Activated T-cell treated with anti-CD3 and anti-CD28 coated beads, Interleukin-2, amount 50 U/mL, for 4 hours (primary cell): ENCODE data around the gene ZNF367. TPM values are rescaled to one million over a fixed set of nuclear protein-coding genes. Genes with fewer than 3 reads are reported as not detected.

Experiments
- ATAC-seq, 2 donors: fragments of 200-7000 bp; cut with Tn5 transposase; one replicate each; pipeline ENCODE4 v1.10.0; 2021
- DNase-seq: peaks from one replicate; pipeline ENCODE4 v3.0.0-alpha.2; 2020
- H3K27me3 Mint-ChIP-seq: one replicate; pipeline ENCODE4 v1.8.0; 2021; ENCODE audit warnings: low read depth, mixed read lengths
- H3K36me3 Mint-ChIP-seq: one replicate; pipeline ENCODE4 v1.8.0; 2022; ENCODE audit warnings: mixed read lengths; ENCODE audit not compliant: insufficient read depth
- H3K4me1 Mint-ChIP-seq: one replicate; pipeline ENCODE4 v1.8.0; 2021; ENCODE audit warnings: low read depth, mixed read lengths
- H3K4me3 Mint-ChIP-seq: one replicate; pipeline ENCODE4 v1.8.0; 2021; ENCODE audit warnings: mild to moderate bottlenecking, moderate library complexity, mixed read lengths
- H3K9me3 Mint-ChIP-seq: one replicate; pipeline ENCODE4 v1.8.0; 2021; ENCODE audit warnings: mixed read lengths
- total RNA-seq, 3 donors: library from RNA; stranded (reverse); gene quantifications; one replicate each; pipeline ENCODE4 v1.2.1, GENCODE V29; 2021

ZNF367 gene
- total RNA-seq, result 10 to 100 TPM; 28.9 to 34.6 (median 30.0) TPM

GRCh38 chr9:96418083-96418919 is at the start of gene ZNF367:
Gene ZNF367, minus strand, starts transcription at chr9:96418370. Its CDS starts 338 bp downstream, at chr9:96418032.
- peak within 1 kb of the TSS; percentile 91 for H3K4me3 Mint-ChIP-seq
- peak; percentile 84 for DNase-seq
- ATAC-seq, result peak; percentile 82 to 84
- H3K36me3 Mint-ChIP-seq, result no peaks in the 10 kb centered on the region
- H3K27me3 Mint-ChIP-seq, result no peaks in the 10 kb centered on the region
- no peaks in the 10 kb centered on the region for H3K9me3 Mint-ChIP-seq
- peaks cover 35% of the 10 kb centered on the region for H3K4me1 Mint-ChIP-seq

- H3K36me3 Mint-ChIP-seq, result peaks cover 18% of the 10 kb centered on the region
- no peaks in the 10 kb centered on the region for H3K9me3 Mint-ChIP-seq
- ATAC-seq (no peak), DNase-seq (no peak)
- H3K4me3 Mint-ChIP-seq, result no peak overlapping the region
- H3K4me1 Mint-ChIP-seq, result no peaks in the 10 kb centered on the region
- H3K27me3 Mint-ChIP-seq, result no peaks in the 10 kb centered on the region
Measured at GRCh38 chr9:96467784-96468183, 49.6 kb upstream of the ZNF367 start.

GRCh38 chr9:96464426-96464825 is 46.3 kb upstream of the ZNF367 start:
- H3K4me1 Mint-ChIP-seq, result no peaks in the 10 kb centered on the region
- H3K4me3 Mint-ChIP-seq, result no peak overlapping the region
- no peak for ATAC-seq
- no peaks in the 10 kb centered on the region for H3K9me3 Mint-ChIP-seq
- no peaks in the 10 kb centered on the region for H3K27me3 Mint-ChIP-seq
- DNase-seq, result no peak
- peaks cover 17% of the 10 kb centered on the region for H3K36me3 Mint-ChIP-seq

- Mint-ChIP-seq H3K27me3 (no peaks in the 10 kb centered on the region), H3K9me3 (no peaks in the 10 kb centered on the region), H3K4me3 (no peak overlapping the region), H3K4me1 (peaks cover 2% of the 10 kb centered on the region), H3K36me3 (peaks cover 27% of the 10 kb centered on the region)
- DNase-seq (no peak), ATAC-seq (no peak)
Measured at GRCh38 chr9:96462541-96462940, 44.4 kb upstream of the ZNF367 start.

- no peaks in the 10 kb centered on the region for H3K9me3 Mint-ChIP-seq
- peaks cover 2% of the 10 kb centered on the region for H3K4me1 Mint-ChIP-seq
- ATAC-seq (no peak), DNase-seq (no peak)
- H3K27me3 Mint-ChIP-seq, result no peaks in the 10 kb centered on the region
- H3K36me3 Mint-ChIP-seq, result peaks cover 24% of the 10 kb centered on the region
- H3K4me3 Mint-ChIP-seq, result no peak overlapping the region
Measured at GRCh38 chr9:96461336-96461735, 43.2 kb upstream of the ZNF367 start.

- Mint-ChIP-seq H3K36me3 (peaks cover 21% of the 10 kb centered on the region), H3K4me3 (no peak overlapping the region)
Measured at GRCh38 chr9:96460882-96461281, 42.7 kb upstream of the ZNF367 start.

GRCh38 chr9:96460470-96460869 is 42.3 kb upstream of the ZNF367 start:
- H3K27me3 Mint-ChIP-seq, result no peaks in the 10 kb centered on the region
- H3K36me3 Mint-ChIP-seq, result peaks cover 17% of the 10 kb centered on the region
- H3K4me1 Mint-ChIP-seq, result peaks cover 2% of the 10 kb centered on the region
- H3K4me3 Mint-ChIP-seq, result no peak overlapping the region
- no peak for DNase-seq
- H3K9me3 Mint-ChIP-seq, result no peaks in the 10 kb centered on the region
- no peak for ATAC-seq

More at GRCh38 chr9:96460882-96461281, 42.7 kb upstream of the ZNF367 start:
- Mint-ChIP-seq H3K27me3 (no peaks in the 10 kb centered on the region), H3K9me3 (no peaks in the 10 kb centered on the region), H3K4me1 (peaks cover 2% of the 10 kb centered on the region)
- DNase-seq (no peak), ATAC-seq (no peak)

- peaks cover 14% of the 10 kb centered on the region for H3K36me3 Mint-ChIP-seq
- H3K4me1 Mint-ChIP-seq, result peaks cover 2% of the 10 kb centered on the region
- no peak for ATAC-seq
- no peak for DNase-seq
- no peaks in the 10 kb centered on the region for H3K9me3 Mint-ChIP-seq
- H3K4me3 Mint-ChIP-seq, result no peak overlapping the region
- H3K27me3 Mint-ChIP-seq, result no peaks in the 10 kb centered on the region
Measured at GRCh38 chr9:96459268-96460007, 41.3 kb upstream of the ZNF367 start.

GRCh38 chr9:96458226-96458625 is 40.1 kb upstream of the ZNF367 start:
- DNase-seq (no peak), ATAC-seq (no peak)
- H3K4me1 Mint-ChIP-seq, result peaks cover 7% of the 10 kb centered on the region
- H3K27me3 Mint-ChIP-seq, result no peaks in the 10 kb centered on the region
- no peaks in the 10 kb centered on the region for H3K9me3 Mint-ChIP-seq
- peaks cover 14% of the 10 kb centered on the region for H3K36me3 Mint-ChIP-seq
- H3K4me3 Mint-ChIP-seq, result no peak overlapping the region

GRCh38 chr9:96457266-96457665 is 39.1 kb upstream of the ZNF367 start:
- no peaks in the 10 kb centered on the region for H3K9me3 Mint-ChIP-seq
- no peak for DNase-seq
- peaks cover 14% of the 10 kb centered on the region for H3K36me3 Mint-ChIP-seq
- H3K4me1 Mint-ChIP-seq, result peaks cover 11% of the 10 kb centered on the region
- no peak for ATAC-seq
- H3K4me3 Mint-ChIP-seq, result no peak overlapping the region
- no peaks in the 10 kb centered on the region for H3K27me3 Mint-ChIP-seq

- DNase-seq, result no peak
- peaks cover 27% of the 10 kb centered on the region for H3K4me1 Mint-ChIP-seq
Measured at GRCh38 chr9:96453625-96454024, 35.5 kb upstream of the ZNF367 start.

GRCh38 chr9:96450613-96451528 is 32.7 kb upstream of the ZNF367 start:
- H3K9me3 Mint-ChIP-seq, result no peaks in the 10 kb centered on the region
- no peaks in the 10 kb centered on the region for H3K36me3 Mint-ChIP-seq
- H3K4me1 Mint-ChIP-seq, result peaks cover 27% of the 10 kb centered on the region
- peak overlapping the region; percentile 90 for H3K4me3 Mint-ChIP-seq
- ATAC-seq, result peak in 1 of 2 donors; percentile 3
- peaks cover 5% of the 10 kb centered on the region for H3K27me3 Mint-ChIP-seq
- DNase-seq, result peak; percentile 23

More at GRCh38 chr9:96453625-96454024, 35.5 kb upstream of the ZNF367 start:
- peaks cover 5% of the 10 kb centered on the region for H3K27me3 Mint-ChIP-seq
- no peaks in the 10 kb centered on the region for H3K9me3 Mint-ChIP-seq
- no peak overlapping the region for H3K4me3 Mint-ChIP-seq
- peaks cover 4% of the 10 kb centered on the region for H3K36me3 Mint-ChIP-seq
- no peak for ATAC-seq

GRCh38 chr9:96449845-96450612 is 31.9 kb upstream of the ZNF367 start, which contains the start of gene HABP4:
Gene HABP4, plus strand, starts transcription at chr9:96450169. Its CDS starts 111 bp downstream, at chr9:96450280.
- Mint-ChIP-seq H3K4me1 (peaks cover 27% of the 10 kb centered on the region), H3K4me3 (peak within 1 kb of the TSS; percentile 90), H3K27me3 (peaks cover 5% of the 10 kb centered on the region), H3K36me3 (no peaks in the 10 kb centered on the region), H3K9me3 (no peaks in the 10 kb centered on the region)
- ATAC-seq, result peak; percentile 93 to 94
- peak; percentile 96 for DNase-seq
